Neural progenitor cell (in vitro differentiated cells): Measurements from ENCODE around the gene TMPRSS13. TPM values are rescaled to one million over a fixed set of nuclear protein-coding genes. Genes with fewer than 3 reads are reported as not detected.

ENCODE experiments used
- DNase-seq: peaks from one replicate; pipeline ENCODE4 v3.0.0-alpha.2; 2016; ENCODE audit warnings: low spot score
- H2AFZ ChIP-seq: fragments of 200-600 bp; sonication (generic); replicated peaks from 2 replicates; pipeline ENCODE4 v1.6.1; 2016; ENCODE audit warnings: antibody characterized with exemption
- H3F3A ChIP-seq: fragments of 200-600 bp; sonication (generic); 2 replicates; pipeline ENCODE4 v1.6.1; 2016; ENCODE audit warnings: antibody characterized with exemption, low read depth
- H3K27ac ChIP-seq: fragments of 200-600 bp; sonication (generic); 2 replicates; pipeline ENCODE4 v1.5.1; 2016; ENCODE audit warnings: mild to moderate bottlenecking
- H3K27me3 ChIP-seq: fragments of 200-600 bp; sonication (generic); 2 replicates; pipeline ENCODE4 v1.6.1; 2016; ENCODE audit warnings: mild to moderate bottlenecking, moderate library complexity
- H3K36me3 ChIP-seq: fragments of 200-600 bp; sonication (generic); 2 replicates; pipeline ENCODE4 v1.5.1; 2016
- H3K4me1 ChIP-seq: fragments of 200-600 bp; sonication (generic); 2 replicates; pipeline ENCODE4 v1.6.1; 2016; ENCODE audit warnings: mixed run types
- H3K4me2 ChIP-seq: fragments of 200-600 bp; sonication (generic); 2 replicates; pipeline ENCODE4 v1.6.1; 2016
- H3K4me3 ChIP-seq: fragments of 200-600 bp; sonication (generic); 2 replicates; pipeline ENCODE4 v1.5.1; 2016
- H3K79me2 ChIP-seq: fragments of 200-600 bp; sonication (generic); 2 replicates; pipeline ENCODE4 v1.6.1; 2016; ENCODE audit warnings: low read depth
- H3K9ac ChIP-seq: fragments of 200-600 bp; sonication (generic); 2 replicates; pipeline ENCODE4 v1.6.1; 2016
- H3K9me3 ChIP-seq: fragments of 200-600 bp; sonication (generic); 2 replicates; pipeline ENCODE4 v1.5.1; 2016; ENCODE audit warnings: low read depth
- H4K20me1 ChIP-seq: fragments of 200-600 bp; sonication (generic); 2 replicates; pipeline ENCODE4 v1.6.1; 2016; ENCODE audit warnings: low read depth
- H3K27ac Mint-ChIP-seq: 3 replicates; pipeline ENCODE4 v1.8.0; 2021; ENCODE audit warnings: mixed read lengths
- H3K27me3 Mint-ChIP-seq: 2 replicates; pipeline ENCODE4 v1.8.0; 2022; ENCODE audit warnings: low read depth, mild to moderate bottlenecking, inconsistent platforms, moderate library complexity, mixed read lengths; ENCODE audit not compliant: insufficient read depth
- H3K36me3 Mint-ChIP-seq: 3 replicates; pipeline ENCODE4 v1.8.0; 2021; ENCODE audit warnings: mixed read lengths
- H3K4me1 Mint-ChIP-seq: 3 replicates; pipeline ENCODE4 v1.8.0; 2021; ENCODE audit warnings: mixed read lengths
- H3K4me3 Mint-ChIP-seq: 3 replicates; pipeline ENCODE4 v1.8.0; 2021; ENCODE audit warnings: mild to moderate bottlenecking, moderate library complexity, mixed read lengths
- H3K9me3 Mint-ChIP-seq: 3 replicates; pipeline ENCODE4 v1.8.0; 2020; ENCODE audit warnings: mixed read lengths
- EZH2 ChIP-seq: fragments of 200-600 bp; sonication (generic); IDR thresholded peaks from 2 replicates; pipeline ENCODE4 v1.6.1; 2017; ENCODE audit warnings: antibody characterized with exemption, mild to moderate bottlenecking, moderate library complexity
- EZH2phosphoT487 ChIP-seq: fragments of 200-600 bp; sonication (generic); IDR thresholded peaks from 2 replicates; pipeline ENCODE4 v1.6.1; 2017; ENCODE audit warnings: antibody characterized with exemption
- total RNA-seq: library from RNA; depleted of rRNA; stranded (reverse); fragments of >200 nt; gene quantifications from 2 replicates; pipeline ENCODE4 v1.2.3, GENCODE V29; 2015; ENCODE audit warnings: low replicate concordance
- TF ChIP-seq, protein P1 (sequence below): fragments of 200-600 bp; sonication (generic); IDR thresholded peaks from 2 replicates; pipeline ENCODE4 v1.5.1; 2017; ENCODE audit warnings: antibody characterized with exemption, mild to moderate bottlenecking

Gene TMPRSS13
- total RNA-seq, 1 donor from 2014 or later: not detected

DNA sequence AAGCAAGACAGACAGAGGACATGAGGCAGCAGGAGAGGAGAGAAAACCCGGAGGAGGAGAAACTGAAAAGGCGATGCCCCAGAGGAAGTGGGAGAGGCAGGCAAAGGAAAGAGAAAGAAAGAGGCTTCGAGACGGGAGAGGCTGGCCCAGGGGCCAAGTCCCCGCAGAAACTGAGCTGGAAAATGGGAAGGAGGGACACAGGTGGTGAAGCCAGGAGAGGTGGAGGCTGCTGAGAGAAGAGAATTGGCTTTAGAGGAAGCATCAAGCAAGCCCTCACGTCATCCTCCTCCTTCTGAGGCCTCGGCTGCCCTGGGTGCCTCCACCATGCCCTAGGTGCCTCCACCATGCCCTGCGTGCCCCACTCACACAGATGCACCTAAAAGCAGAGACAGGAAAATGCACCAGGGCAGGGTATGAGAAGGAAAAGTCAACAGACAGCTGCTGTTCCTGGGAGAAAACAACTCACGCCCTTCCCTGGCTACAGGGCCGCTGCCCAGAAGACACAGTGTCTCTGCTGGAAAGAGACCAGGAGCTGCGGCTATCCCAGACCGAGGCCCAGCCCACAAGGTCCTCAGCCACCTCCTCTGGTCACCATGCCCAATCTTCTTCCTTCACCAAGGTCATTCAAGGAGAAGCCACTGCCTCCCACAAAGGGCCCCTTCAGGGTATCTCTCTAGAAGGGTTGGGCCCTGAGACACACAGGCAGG is 67.0 kb downstream of the TMPRSS13 start:
- Histone ChIP-seq H3K9ac (no peak overlapping the region), H3K4me1 (peaks cover 18% of the 10 kb centered on the region), H3K36me3 (no peaks in the 10 kb centered on the region), H3K27me3 (no peaks in the 10 kb centered on the region), H3K79me2 (peaks cover 88% of the 10 kb centered on the region), H4K20me1 (peaks cover 91% of the 10 kb centered on the region), H3K4me3 (no peak overlapping the region), H3K9me3 (no peaks in the 10 kb centered on the region), H3K27ac (peak overlapping the region; percentile 21), H3F3A (peaks cover 17% of the 10 kb centered on the region), H2AFZ (no peak overlapping the region), H3K4me2 (peak overlapping the region; percentile 58)
- no peak for TF ChIP-seq EZH2
- TF ChIP-seq, protein P1, sequence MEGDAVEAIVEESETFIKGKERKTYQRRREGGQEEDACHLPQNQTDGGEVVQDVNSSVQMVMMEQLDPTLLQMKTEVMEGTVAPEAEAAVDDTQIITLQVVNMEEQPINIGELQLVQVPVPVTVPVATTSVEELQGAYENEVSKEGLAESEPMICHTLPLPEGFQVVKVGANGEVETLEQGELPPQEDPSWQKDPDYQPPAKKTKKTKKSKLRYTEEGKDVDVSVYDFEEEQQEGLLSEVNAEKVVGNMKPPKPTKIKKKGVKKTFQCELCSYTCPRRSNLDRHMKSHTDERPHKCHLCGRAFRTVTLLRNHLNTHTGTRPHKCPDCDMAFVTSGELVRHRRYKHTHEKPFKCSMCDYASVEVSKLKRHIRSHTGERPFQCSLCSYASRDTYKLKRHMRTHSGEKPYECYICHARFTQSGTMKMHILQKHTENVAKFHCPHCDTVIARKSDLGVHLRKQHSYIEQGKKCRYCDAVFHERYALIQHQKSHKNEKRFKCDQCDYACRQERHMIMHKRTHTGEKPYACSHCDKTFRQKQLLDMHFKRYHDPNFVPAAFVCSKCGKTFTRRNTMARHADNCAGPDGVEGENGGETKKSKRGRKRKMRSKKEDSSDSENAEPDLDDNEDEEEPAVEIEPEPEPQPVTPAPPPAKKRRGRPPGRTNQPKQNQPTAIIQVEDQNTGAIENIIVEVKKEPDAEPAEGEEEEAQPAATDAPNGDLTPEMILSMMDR: no peak
- TF ChIP-seq EZH2phosphoT487: no peak
- DNase-seq: no peak
- Mint-ChIP-seq H3K36me3 (peaks cover 11% of the 10 kb centered on the region), H3K4me1 (peaks cover 32% of the 10 kb centered on the region), H3K27ac (peak overlapping the region; percentile 58), H3K4me3 (peak overlapping the region; percentile 65), H3K27me3 (peaks cover 2% of the 10 kb centered on the region), H3K9me3 (no peaks in the 10 kb centered on the region)

DNA sequence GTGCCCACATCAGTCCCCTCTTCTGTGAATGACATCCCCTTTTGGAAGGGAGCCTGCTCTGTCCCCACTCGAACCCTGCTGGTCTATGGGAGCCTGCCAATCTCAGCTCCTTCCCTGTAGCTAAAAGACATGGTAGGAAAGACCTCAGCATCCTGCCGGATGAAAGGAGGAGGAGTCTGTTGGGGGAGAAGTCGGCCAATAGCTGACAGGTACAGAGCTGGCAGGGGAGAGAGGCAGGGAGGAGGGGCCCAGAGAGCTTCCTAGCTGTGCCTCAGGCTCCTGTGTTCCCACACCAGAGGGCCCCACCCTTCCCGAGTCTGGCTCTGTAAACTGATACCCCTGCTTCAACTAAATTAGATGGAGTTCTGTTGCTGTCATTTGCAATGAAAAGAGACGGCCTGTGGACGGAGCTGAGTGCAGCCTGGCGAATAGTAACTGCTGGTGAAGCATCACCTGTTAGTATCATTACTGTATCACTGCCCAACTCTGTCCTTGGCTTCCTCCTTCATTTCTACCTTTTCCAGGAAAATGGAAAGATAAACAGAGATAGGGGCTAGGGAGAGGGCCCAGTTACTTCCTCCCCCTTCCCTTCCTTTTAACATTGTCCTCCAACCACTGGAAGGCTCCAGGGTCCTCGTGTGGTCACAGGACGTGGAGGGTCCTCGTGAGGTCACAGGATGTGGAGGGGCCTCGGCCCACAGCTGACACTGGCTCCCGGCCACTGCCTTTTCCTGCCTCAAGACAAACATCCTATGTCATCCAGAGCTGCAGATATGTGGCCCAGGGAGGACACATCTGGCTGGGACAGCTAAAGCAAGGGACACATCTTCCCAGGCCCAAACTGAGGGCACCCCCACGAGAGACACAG is 67.8 kb downstream of the TMPRSS13 start:
- TF ChIP-seq EZH2 (no peak), EZH2phosphoT487 (no peak)
- TF ChIP-seq, protein P1: no peak
- Mint-ChIP-seq H3K9me3 (no peaks in the 10 kb centered on the region), H3K27ac (peak overlapping the region; percentile 92), H3K4me1 (peaks cover 32% of the 10 kb centered on the region), H3K36me3 (peaks cover 11% of the 10 kb centered on the region), H3K27me3 (peaks cover 2% of the 10 kb centered on the region), H3K4me3 (peak overlapping the region; percentile 52)
- peaks cover 91% of the 10 kb centered on the region for H4K20me1 ChIP-seq
- peaks cover 18% of the 10 kb centered on the region for H3K4me1 ChIP-seq
- no peak overlapping the region for H2AFZ ChIP-seq
- H3F3A ChIP-seq: peaks cover 17% of the 10 kb centered on the region
- peak overlapping the region; percentile 21 for H3K27ac ChIP-seq
- peaks cover 82% of the 10 kb centered on the region for H3K79me2 ChIP-seq
- no peaks in the 10 kb centered on the region for H3K36me3 ChIP-seq
- peak; percentile 94 for DNase-seq
- H3K4me3 ChIP-seq: no peak overlapping the region
- no peaks in the 10 kb centered on the region for H3K9me3 ChIP-seq
- no peaks in the 10 kb centered on the region for H3K27me3 ChIP-seq
- H3K9ac ChIP-seq: no peak overlapping the region
- peak overlapping the region; percentile 58 for H3K4me2 ChIP-seq

DNA sequence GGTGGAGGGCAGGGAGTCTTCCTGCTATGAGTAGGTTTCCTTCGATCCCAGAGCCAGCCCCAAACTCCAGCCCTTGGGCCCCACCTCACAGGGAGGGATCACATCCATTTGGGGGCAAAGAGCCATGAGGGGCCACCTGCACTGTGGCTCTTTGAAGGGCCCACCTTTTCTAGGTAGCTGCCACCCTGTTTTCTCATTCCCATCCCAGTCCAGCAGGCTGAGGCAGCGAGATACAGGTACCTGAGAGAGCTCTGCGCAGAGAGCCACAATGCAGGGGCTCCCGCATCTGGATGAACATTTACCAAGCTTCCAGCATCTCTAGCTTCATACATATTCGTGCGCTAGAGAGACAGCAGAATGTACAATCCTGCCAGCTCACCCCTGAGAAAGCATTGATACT is 69.1 kb downstream of the TMPRSS13 start:
- no peak overlapping the region for H3K27ac ChIP-seq
- TF ChIP-seq EZH2: no peak
- TF ChIP-seq, protein P1: no peak
- no peak for TF ChIP-seq EZH2phosphoT487

More for the DNA sequence above, 69.1 kb downstream of the TMPRSS13 start:
- no peak overlapping the region for H3K4me3 ChIP-seq
- H3K79me2 ChIP-seq: peaks cover 77% of the 10 kb centered on the region
- H3K9me3 Mint-ChIP-seq: no peaks in the 10 kb centered on the region
- peaks cover 18% of the 10 kb centered on the region for H3K4me1 ChIP-seq
- no peak overlapping the region for H3K27ac Mint-ChIP-seq
- peaks cover 11% of the 10 kb centered on the region for H3K36me3 Mint-ChIP-seq
- H3K36me3 ChIP-seq: no peaks in the 10 kb centered on the region
- H3K27me3 ChIP-seq: no peaks in the 10 kb centered on the region
- peaks cover 32% of the 10 kb centered on the region for H3K4me1 Mint-ChIP-seq
- no peak overlapping the region for H2AFZ ChIP-seq
- H4K20me1 ChIP-seq: peaks cover 91% of the 10 kb centered on the region
- H3F3A ChIP-seq: peaks cover 17% of the 10 kb centered on the region
- H3K9ac ChIP-seq: no peak overlapping the region
- H3K4me3 Mint-ChIP-seq: no peak overlapping the region
- DNase-seq: no peak
- no peaks in the 10 kb centered on the region for H3K9me3 ChIP-seq
- H3K4me2 ChIP-seq: no peak overlapping the region
- H3K27me3 Mint-ChIP-seq: peaks cover 2% of the 10 kb centered on the region
